GM21786 (cell line): Measurements from ENCODE around the gene ATXN1.
A peak's percentile ranks its signal among the peaks of the same experiment; 100 is the strongest.
"Not testable (repeated sequence)": the region's sequence is repeated elsewhere in the genome, so short reads cannot be mapped to it uniquely, and the experiment has no call there.

Experiments
- ATAC-seq: cut with Tn5 transposase; IDR thresholded peaks from one replicate; pipeline ENCODE4 v1.9.1; 2021; ENCODE audit not compliant: unreplicated experiment

Gene ATXN1

GRCh38 chr6:16725145-16725864, 36.0 kb downstream of the ATXN1 start:
- ATAC-seq: no peak

GRCh38 chr6:16723826-16724225, 37.4 kb downstream of the ATXN1 start:
- no peak for ATAC-seq

- no peak for ATAC-seq
These were observed 37.9 kb downstream of the ATXN1 start for GRCh38 chr6:16723402-16723801.

GRCh38 chr6:16722630-16723029, 38.6 kb downstream of the ATXN1 start:
- ATAC-seq: no peak

- no peak for ATAC-seq
These were observed 39.3 kb downstream of the ATXN1 start for GRCh38 chr6:16721977-16722376.

GRCh38 chr6:16720861-16721260, 40.4 kb downstream of the ATXN1 start:
- no peak for ATAC-seq

- ATAC-seq: no peak
These were observed 41.8 kb downstream of the ATXN1 start for GRCh38 chr6:16719488-16719887.

GRCh38 chr6:16718356-16718755, 42.9 kb downstream of the ATXN1 start:
- ATAC-seq: no peak

- no peak for ATAC-seq
These were observed 43.9 kb downstream of the ATXN1 start for GRCh38 chr6:16717275-16717942.

- ATAC-seq: no peak
These were observed 44.9 kb downstream of the ATXN1 start for GRCh38 chr6:16716321-16716858.

- no peak for ATAC-seq
These were observed 47.7 kb downstream of the ATXN1 start for GRCh38 chr6:16713597-16713996.

- no peak for ATAC-seq
These were observed 48.3 kb downstream of the ATXN1 start for GRCh38 chr6:16712931-16713484.

- ATAC-seq: peak; percentile 67
These were observed 48.9 kb downstream of the ATXN1 start for GRCh38 chr6:16712255-16712930.

GRCh38 chr6:16711546-16712254, 49.6 kb downstream of the ATXN1 start:
- no peak for ATAC-seq

GRCh38 chr6:16706911-16707783, 54.1 kb downstream of the ATXN1 start:
- no peak for ATAC-seq

GRCh38 chr6:16706491-16706890, 54.8 kb downstream of the ATXN1 start:
- not testable (repeated sequence) for ATAC-seq

- no peak for ATAC-seq
These were observed 55.2 kb downstream of the ATXN1 start for GRCh38 chr6:16706029-16706428.

- no peak for ATAC-seq
These were observed 55.9 kb downstream of the ATXN1 start for GRCh38 chr6:16705081-16705993.
